GM18517 (cell line): ENCODE data around the gene SEMA6B.
"Not testable (repeated sequence)": the region's sequence is repeated elsewhere in the genome, so short reads cannot be mapped to it uniquely, and the experiment has no call there.

Experiments
- ATAC-seq: cut with Tn5 transposase; IDR thresholded peaks from one replicate; pipeline ENCODE4 v1.9.1; 2021; ENCODE audit warnings: mild to moderate bottlenecking, moderate library complexity; ENCODE audit not compliant: unreplicated experiment

SEMA6B gene, protein sequence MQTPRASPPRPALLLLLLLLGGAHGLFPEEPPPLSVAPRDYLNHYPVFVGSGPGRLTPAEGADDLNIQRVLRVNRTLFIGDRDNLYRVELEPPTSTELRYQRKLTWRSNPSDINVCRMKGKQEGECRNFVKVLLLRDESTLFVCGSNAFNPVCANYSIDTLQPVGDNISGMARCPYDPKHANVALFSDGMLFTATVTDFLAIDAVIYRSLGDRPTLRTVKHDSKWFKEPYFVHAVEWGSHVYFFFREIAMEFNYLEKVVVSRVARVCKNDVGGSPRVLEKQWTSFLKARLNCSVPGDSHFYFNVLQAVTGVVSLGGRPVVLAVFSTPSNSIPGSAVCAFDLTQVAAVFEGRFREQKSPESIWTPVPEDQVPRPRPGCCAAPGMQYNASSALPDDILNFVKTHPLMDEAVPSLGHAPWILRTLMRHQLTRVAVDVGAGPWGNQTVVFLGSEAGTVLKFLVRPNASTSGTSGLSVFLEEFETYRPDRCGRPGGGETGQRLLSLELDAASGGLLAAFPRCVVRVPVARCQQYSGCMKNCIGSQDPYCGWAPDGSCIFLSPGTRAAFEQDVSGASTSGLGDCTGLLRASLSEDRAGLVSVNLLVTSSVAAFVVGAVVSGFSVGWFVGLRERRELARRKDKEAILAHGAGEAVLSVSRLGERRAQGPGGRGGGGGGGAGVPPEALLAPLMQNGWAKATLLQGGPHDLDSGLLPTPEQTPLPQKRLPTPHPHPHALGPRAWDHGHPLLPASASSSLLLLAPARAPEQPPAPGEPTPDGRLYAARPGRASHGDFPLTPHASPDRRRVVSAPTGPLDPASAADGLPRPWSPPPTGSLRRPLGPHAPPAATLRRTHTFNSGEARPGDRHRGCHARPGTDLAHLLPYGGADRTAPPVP

GRCh38 chr19:4559569-4559968 is at the start of gene SEMA6B:
Gene SEMA6B, minus strand, starts transcription at chr19:4559684. Its CDS starts 1,227 bp downstream, at chr19:4558457.
- ATAC-seq, result no peak

DNA sequence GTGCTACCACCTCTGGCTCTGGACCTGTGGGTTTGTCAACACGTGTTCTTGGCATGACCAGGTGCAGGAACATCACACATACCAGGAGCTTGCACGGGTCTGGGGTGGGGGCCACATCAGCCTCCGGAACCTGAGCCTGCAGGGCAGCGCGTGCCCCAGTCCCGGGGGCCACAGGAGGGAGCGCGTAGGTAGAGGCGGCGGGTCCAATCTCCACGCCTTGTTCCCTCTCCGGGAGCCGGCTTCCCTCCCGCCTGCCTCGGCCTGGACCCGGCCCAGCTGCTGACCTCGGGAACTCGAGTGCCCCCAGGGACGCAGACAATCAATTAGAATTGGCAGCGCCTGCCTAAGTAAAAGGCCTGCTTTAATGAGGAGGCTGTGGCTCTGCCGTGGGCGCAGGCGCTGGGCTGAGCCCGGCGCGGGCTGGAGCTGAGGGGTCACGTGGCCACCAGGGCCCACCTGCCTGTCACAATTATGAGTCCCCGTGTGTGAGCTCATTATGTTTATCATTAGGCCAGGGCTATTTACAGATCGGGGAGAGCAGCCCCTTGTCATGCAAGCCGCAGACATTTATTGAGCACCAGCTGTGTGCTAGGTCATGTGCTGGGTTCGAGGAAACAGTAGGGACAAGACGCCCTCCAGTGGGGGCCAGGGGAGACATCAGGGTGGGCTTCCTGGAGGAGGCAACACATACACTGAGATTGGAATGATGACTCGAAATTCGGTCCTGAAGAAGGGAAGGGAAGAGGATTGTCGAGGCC is 47.6 kb upstream of the SEMA6B start:
- no peak for ATAC-seq

DNA sequence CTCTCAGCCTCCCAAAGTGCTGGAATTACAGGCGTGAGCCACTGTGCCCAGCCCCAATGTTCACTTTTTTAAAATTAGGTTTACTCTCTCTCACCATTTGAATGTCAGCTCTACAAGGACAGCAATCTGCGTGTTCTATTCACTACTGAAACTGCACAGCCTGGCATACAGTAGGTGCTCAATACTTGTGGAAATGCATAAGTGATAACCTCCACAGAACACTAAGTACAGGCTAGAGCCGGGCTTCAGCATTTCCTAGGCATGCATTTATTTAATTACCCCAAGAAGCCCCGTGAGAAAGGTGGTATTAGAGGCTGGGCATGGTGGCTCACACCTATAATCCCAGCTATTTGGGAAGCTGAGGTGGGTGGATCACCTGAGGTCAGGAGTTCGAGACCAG is 46.7 kb upstream of the SEMA6B start:
- ATAC-seq, result no peak

DNA sequence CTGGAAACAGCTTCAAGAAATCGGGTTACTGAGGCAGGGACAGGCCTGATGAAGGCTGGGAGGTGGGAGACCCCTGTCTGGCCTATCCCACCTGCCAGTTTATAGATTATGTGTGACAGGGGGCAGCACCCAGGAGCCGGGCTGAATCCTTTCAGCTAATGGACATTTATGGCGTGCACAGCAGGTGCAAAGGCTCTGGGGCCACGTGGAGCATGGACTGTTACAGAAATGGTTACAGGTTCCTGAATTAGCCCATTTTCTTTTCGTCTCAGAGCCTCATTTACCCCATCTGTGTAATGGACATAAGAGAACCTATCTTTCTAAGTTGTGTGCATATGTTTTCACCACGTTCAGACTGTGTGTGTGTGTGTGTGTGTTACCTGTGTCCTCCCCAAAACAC is 45.4 kb upstream of the SEMA6B start:
- no peak for ATAC-seq

- ATAC-seq, result no peak
Measured at GRCh38 chr19:4602915-4603314, 43.4 kb upstream of the SEMA6B start.

DNA sequence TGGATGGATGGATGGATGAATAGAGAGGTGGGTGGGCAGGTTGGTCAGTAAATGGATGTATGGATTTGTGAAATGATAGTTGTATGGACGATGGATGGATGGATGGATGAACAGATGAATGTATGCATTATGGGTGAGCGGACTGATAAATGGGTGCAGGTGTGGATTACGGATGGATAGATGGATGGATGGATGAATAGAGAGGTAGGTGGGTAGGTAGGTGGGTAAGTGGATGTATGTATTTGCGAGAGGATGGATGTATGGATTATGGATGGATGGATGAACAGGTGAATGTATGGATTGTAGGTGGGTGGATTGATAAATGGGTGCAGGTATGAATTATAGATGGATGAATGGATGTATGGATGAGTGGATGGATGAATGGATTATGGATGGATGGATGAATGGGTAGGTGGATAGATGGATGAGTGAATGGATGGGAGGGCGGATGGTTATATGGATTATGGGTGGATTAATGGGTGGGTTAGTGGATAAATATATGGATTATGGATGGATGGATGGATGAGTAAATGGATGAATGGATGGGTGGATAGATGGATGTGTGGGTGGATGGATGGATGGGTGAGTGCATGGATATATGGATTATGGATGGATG is 42.8 kb upstream of the SEMA6B start:
- ATAC-seq, result no peak

DNA sequence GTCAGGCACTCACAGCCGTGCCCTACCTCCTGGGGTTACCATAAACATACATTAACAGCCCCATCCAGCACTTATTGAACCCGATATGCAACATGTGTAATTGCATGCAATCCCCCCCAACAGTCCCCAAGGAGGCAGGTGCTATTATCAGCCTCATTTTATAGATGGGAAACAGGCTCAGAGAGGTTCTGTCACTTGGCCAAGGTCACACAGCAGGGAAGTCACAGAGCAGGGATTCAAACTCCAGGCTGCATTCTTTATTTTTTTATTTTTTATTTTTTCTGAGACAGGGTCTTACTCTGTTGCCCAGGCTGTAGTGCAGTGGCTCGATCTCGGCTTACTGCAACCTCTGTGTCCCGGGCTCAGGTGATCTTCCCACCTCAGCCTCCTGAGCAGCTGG is 41.4 kb upstream of the SEMA6B start:
- no peak for ATAC-seq

GRCh38 chr19:4600082-4600481 is 40.6 kb upstream of the SEMA6B start:
- ATAC-seq, result no peak

GRCh38 chr19:4598712-4599111 is 39.2 kb upstream of the SEMA6B start:
- ATAC-seq, result no peak

- no peak for ATAC-seq
Measured at GRCh38 chr19:4597975-4598671, 38.6 kb upstream of the SEMA6B start.

GRCh38 chr19:4597278-4597974 is 37.9 kb upstream of the SEMA6B start:
- ATAC-seq, result no peak

DNA sequence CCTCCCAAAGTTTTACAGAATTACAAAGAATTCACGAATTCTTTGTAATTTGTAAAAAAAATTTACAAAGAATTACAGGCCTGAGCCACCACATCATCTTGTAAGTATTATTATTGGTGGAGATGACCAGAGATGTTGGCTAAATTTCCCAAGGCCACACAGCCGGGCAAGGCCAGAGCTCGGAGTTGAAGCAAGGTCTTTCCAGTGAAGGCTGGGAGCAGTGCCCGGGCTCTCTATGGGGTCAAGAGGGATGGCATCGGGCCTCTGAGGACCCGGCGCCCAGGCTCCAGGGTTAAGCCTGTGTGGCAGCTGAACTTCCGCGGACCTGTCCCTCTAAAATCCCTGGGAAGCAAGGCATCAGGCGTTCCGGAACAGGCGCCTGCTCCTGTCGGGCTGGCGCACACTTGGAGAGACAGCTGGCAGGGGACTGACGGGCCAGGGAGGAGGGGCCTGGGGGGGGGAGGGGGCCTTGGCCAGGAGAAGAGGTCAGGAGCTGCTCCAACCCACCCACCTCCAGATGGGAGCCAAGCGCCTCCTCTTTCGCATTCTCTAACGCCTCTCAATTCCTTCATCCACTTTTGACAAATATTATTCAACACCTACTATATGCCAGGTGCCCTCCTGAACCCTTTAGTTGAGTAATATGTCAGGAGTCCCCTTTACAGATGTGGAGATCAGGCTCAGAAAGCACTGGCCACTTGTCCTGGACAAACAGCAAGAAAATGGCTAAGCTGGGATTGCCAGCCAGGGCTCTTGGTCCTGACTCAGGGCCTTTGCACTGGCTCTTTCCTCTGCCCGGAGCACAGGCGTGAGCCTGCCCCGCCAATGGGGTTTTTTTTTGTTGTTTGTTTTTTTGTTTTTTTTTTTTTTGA is 36.8 kb upstream of the SEMA6B start:
- no peak for ATAC-seq

GRCh38 chr19:4595158-4595557 is 35.7 kb upstream of the SEMA6B start:
- not testable (repeated sequence) for ATAC-seq

DNA sequence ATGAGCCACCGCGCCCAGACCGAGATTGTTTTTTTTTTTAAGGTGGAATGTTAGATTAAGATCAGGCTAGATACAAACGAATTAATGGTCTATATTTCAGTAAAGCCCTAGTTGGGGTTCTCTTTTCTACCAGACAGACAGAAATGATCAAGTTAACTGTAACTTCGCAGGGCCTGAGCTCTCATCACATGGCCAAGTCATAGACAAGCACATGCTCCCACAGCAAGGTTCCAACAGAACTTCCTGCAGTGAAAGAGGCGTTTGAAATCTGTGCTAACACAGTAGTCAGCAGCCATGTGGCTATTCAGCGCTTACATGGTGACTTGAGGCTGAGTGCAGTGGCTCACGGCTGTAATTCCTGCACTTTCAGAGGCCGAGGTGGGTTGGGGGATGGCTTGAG is 34.7 kb upstream of the SEMA6B start:
- ATAC-seq, result no peak

- ATAC-seq, result no peak
Measured at GRCh38 chr19:4593409-4593851, 33.9 kb upstream of the SEMA6B start.

DNA sequence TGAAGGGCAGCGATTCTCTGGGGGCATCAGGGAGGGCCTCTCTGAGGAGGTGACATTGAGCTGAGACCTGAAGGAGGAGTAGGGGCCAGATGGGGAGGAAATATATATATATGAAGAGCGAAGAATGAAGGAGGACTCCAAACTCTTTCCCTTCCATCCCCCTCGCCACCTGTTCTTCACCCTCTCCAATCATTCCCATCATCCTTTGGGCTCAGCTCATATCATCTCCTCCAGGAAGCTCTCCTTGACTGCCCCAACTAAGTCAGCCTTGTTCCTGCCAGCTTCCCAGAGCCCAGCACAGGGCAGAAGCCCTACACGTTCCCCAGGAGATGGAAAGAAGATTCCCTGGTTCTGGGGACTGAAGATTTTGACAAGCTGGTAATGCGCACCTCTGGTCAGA is 33.0 kb upstream of the SEMA6B start:
- ATAC-seq, result no peak

DNA sequence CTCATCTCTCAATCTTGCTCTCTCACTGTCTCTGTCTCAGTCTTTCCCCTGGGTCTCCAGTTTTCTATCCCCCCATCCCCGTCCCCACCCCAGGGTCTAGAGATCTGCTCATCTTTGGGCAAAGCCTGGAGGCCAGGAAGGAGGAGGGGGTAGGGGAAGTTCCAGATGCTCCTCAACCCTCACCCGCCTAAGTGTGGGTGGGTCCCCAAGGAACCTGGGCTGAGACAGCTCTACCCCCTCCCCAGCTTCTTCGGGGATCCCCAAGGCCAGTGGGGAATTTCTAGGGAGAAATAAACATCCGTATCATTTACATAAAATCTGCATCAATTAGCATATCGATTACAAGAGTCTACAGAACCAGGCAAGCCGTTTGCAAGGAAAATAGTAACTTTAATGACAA is 31.8 kb upstream of the SEMA6B start:
- no peak for ATAC-seq

DNA sequence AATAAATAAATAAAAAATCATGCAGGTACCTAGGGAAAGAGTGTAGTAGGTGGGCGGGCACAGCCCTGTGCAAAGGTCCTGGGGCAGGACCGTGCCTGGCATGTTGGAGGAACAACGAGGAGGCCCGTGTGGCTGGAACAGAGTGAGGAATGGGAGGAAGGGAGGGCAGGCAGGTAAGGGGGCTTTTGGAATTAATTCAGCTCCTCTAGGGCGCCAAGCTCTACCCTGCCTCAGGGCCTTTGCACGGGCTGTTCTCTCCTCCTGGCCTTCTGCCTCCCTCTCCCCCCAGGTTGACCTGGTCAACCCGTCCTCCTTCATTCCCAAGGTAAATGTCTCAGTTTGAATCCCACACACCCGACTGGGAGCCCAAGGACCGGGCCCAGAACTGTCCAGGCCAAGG is 31.1 kb upstream of the SEMA6B start:
- ATAC-seq, result no peak
